CD14-positive monocyte (primary cell): ENCODE measurements around the gene SAP30BP. TPM values are rescaled to one million over a fixed set of nuclear protein-coding genes. Genes with fewer than 3 reads are reported as not detected.

Source experiments
- DNase-seq, 3 donors: peaks; one replicate each; pipeline ENCODE4 v3.0.0-alpha.2; 2011 to 2022
- H2AFZ ChIP-seq: 2 replicates; pipeline ENCODE4 v1.6.0; 2012; ENCODE audit warnings: mild to moderate bottlenecking, low read depth, low read length, inconsistent platforms; ENCODE audit not compliant: insufficient read depth, poor library complexity, severe bottlenecking
- H3K27ac ChIP-seq, 2 donors: 1 replicate in 1 of 2; 2 replicates in 1 of 2; pipeline ENCODE4 v1.5.1; 2012 to 2013; ENCODE audit warnings: low read length in 2 of 2, control low read depth in 1 of 2, inconsistent platforms in 1 of 2, low read depth in 1 of 2, mild to moderate bottlenecking in 1 of 2
- H3K27me3 ChIP-seq, 2 donors: one replicate each; pipeline versions ENCODE4 v1.6.0 to v1.6.1; 2011 to 2013; ENCODE audit warnings: low read length in 2 of 2; ENCODE audit not compliant: control insufficient read depth in 2 of 2, insufficient read depth in 2 of 2
- H3K36me3 ChIP-seq, 2 donors: replicated peaks in 1 of 2; 1 replicate in 1 of 2; 2 replicates in 1 of 2; pipeline versions ENCODE4 v1.5.1 to v1.6.1; 2012 to 2013; ENCODE audit warnings: low read length in 2 of 2, control low read depth in 1 of 2, inconsistent platforms in 1 of 2, mild to moderate bottlenecking in 1 of 2; ENCODE audit not compliant: insufficient read depth in 2 of 2, control insufficient read depth in 1 of 2
- H3K4me1 ChIP-seq, 2 donors: 1 replicate in 1 of 2; 2 replicates in 1 of 2; pipeline versions ENCODE4 v1.5.1 to v1.6.1; 2012 to 2013; ENCODE audit warnings: low read length in 2 of 2, control low read depth in 1 of 2, inconsistent platforms in 1 of 2, mild to moderate bottlenecking in 1 of 2, moderate library complexity in 1 of 2; ENCODE audit not compliant: insufficient read depth in 2 of 2, control insufficient read depth in 1 of 2
- H3K4me2 ChIP-seq: replicated peaks from 2 replicates; pipeline ENCODE3; 2012; ENCODE audit warnings: low read length, moderate library complexity, mild to moderate bottlenecking; ENCODE audit not compliant: poor library complexity, severe bottlenecking; ENCODE audit errors: extremely low read depth
- H3K4me3 ChIP-seq, 3 experiments: fragments of 200-600 bp in 1 of 3; sonication (generic) in 1 of 3; replicated peaks in 1 of 3; 1 replicate in 2 of 3; 2 replicates in 1 of 3; pipeline ENCODE4 v1.5.1; 2011 to 2013; ENCODE audit warnings: low read length in 3 of 3, mild to moderate bottlenecking in 3 of 3, control low read depth in 2 of 3, low read depth in 2 of 3, inconsistent platforms in 1 of 3, moderate library complexity in 1 of 3
- H3K79me2 ChIP-seq: 2 replicates; pipeline ENCODE4 v1.6.0; 2012; ENCODE audit warnings: mild to moderate bottlenecking, control low read depth, inconsistent platforms, low read length, moderate library complexity; ENCODE audit not compliant: insufficient read depth
- H3K9ac ChIP-seq: 2 replicates; pipeline ENCODE4 v1.6.0; 2017; ENCODE audit warnings: low read length, mild to moderate bottlenecking; ENCODE audit not compliant: insufficient read depth, poor library complexity, severe bottlenecking
- H3K9me3 ChIP-seq, 2 donors: replicated peaks in 1 of 2; 1 replicate in 1 of 2; 2 replicates in 1 of 2; pipeline versions ENCODE4 v1.5.1 to v1.6.1; 2012 to 2013; ENCODE audit warnings: low read length in 2 of 2, control low read depth in 1 of 2; ENCODE audit not compliant: control insufficient read depth in 1 of 2, insufficient read depth in 1 of 2
- H4K20me1 ChIP-seq: 2 replicates; pipeline ENCODE4 v1.6.0; 2012; ENCODE audit warnings: mild to moderate bottlenecking, low read length, control low read depth, moderate library complexity; ENCODE audit not compliant: insufficient read depth
- H3K27ac Mint-ChIP-seq, 7 donors: one replicate each; pipeline ENCODE4 v1.8.0; 2020; ENCODE audit warnings: mild to moderate bottlenecking in 7 of 7, mixed read lengths in 7 of 7, moderate library complexity in 6 of 7, inconsistent platforms in 2 of 7
- H3K27me3 Mint-ChIP-seq, 3 donors: one replicate each; pipeline ENCODE4 v1.8.0; 2021 to 2022; ENCODE audit warnings: low read depth in 3 of 3, mild to moderate bottlenecking in 3 of 3, mixed read lengths in 3 of 3, moderate library complexity in 3 of 3, inconsistent platforms in 1 of 3
- H3K36me3 Mint-ChIP-seq, 2 donors: one replicate each; pipeline ENCODE4 v1.8.0; 2020; ENCODE audit warnings: mixed read lengths in 2 of 2, inconsistent platforms in 1 of 2, mild to moderate bottlenecking in 1 of 2
- H3K4me1 Mint-ChIP-seq: one replicate; pipeline ENCODE4 v1.8.0; 2020; ENCODE audit warnings: mild to moderate bottlenecking, mixed read lengths
- H3K4me3 Mint-ChIP-seq, 2 donors: one replicate each; pipeline ENCODE4 v1.8.0; 2020; ENCODE audit warnings: mild to moderate bottlenecking in 2 of 2, mixed read lengths in 2 of 2, moderate library complexity in 1 of 2
- H3K9me3 Mint-ChIP-seq, 7 donors: one replicate each; pipeline ENCODE4 v1.8.0; 2020 to 2022; ENCODE audit warnings: mixed read lengths in 7 of 7, mild to moderate bottlenecking in 6 of 7, moderate library complexity in 6 of 7, inconsistent platforms in 2 of 7
- CTCF ChIP-seq: fragments of 200-600 bp; IDR thresholded peaks from one replicate; pipeline ENCODE4 v1.8.0; 2022; ENCODE audit warnings: antibody characterized with exemption, mild to moderate bottlenecking
- WGBS: methylation state at CpG from one replicate; pipeline ENCODE4 v1.1.5; 2013; ENCODE audit warnings: missing lambda C conversion rate; ENCODE audit not compliant: insufficient coverage; 5-methylcytosine and 5-hydroxymethylcytosine counted together
- intact Hi-C, 2 donors: fragments of 100-400 bp; cut with micrococcal nuclease; formaldehyde crosslinking; loops; one replicate each; pipeline versions ENCODE4 v1.15.0 to v1.15.1; 2023
- polyA plus RNA-seq, 3 donors: library from polyadenylated mRNA; depleted of rRNA in 1 of 3; unstranded in 2 of 3; stranded (reverse) in 1 of 3; fragments of 300-500 nt in 2 of 3; fragments of >200 nt in 1 of 3; fragmentation: Illumina TruSeq in 2 of 3; gene quantifications; 1 replicate in 2 of 3; 2 replicates in 1 of 3; pipeline ENCODE4 v1.2.3, GENCODE V29; 2012 to 2021

Gene SAP30BP
- polyA plus RNA-seq, 3 donors, result 43.8 to 130 (median 61.6) TPM

- Mint-ChIP-seq H3K9me3 (peaks cover 0 to 2% (median 0%) of the 10 kb centered on the region in 7 donors), H3K36me3 (peaks cover 17 to 18% of the 10 kb centered on the region in 2 donors), H3K27ac (no peak overlapping the region), H3K27me3 (peaks cover 2 to 8% (median 4%) of the 10 kb centered on the region in 3 donors), H3K4me1 (peaks cover 11% of the 10 kb centered on the region), H3K4me3 (no peak overlapping the region)
- no peak overlapping the region for H3K9ac ChIP-seq
- H3K27me3 ChIP-seq, result no peaks in the 10 kb centered on the region
- DNase-seq, result no peak
- intact Hi-C loops, result no loop called here
- peaks cover 8 to 27% of the 10 kb centered on the region in 2 donors for H3K36me3 ChIP-seq
- 96% methylated on average over 16 of the region's 19 CpGs for WGBS
- no peak overlapping the region for H3K27ac ChIP-seq
- peaks cover 5 to 13% of the 10 kb centered on the region in 2 donors for H3K4me1 ChIP-seq
- H3K4me3 ChIP-seq, result no peak overlapping the region
- H4K20me1 ChIP-seq, result peaks cover 13% of the 10 kb centered on the region
- no peaks in the 10 kb centered on the region for H3K79me2 ChIP-seq
- H3K9me3 ChIP-seq, result no peaks in the 10 kb centered on the region
- TF ChIP-seq CTCF, result no peak
- no peak overlapping the region for H3K4me2 ChIP-seq
- no peak overlapping the region for H2AFZ ChIP-seq
Observed at GRCh38 chr17:75636381-75637142, 30.6 kb upstream of the SAP30BP start.

- H3K27ac Mint-ChIP-seq, result no peak overlapping the region
- peaks cover 0 to 2% (median 0%) of the 10 kb centered on the region in 7 donors for H3K9me3 Mint-ChIP-seq
- Histone ChIP-seq H3K4me3 (no peak overlapping the region), H3K27me3 (no peaks in the 10 kb centered on the region), H4K20me1 (peaks cover 13% of the 10 kb centered on the region), H3K79me2 (no peaks in the 10 kb centered on the region), H3K9me3 (no peaks in the 10 kb centered on the region), H3K4me1 (peaks cover 5 to 13% of the 10 kb centered on the region in 2 donors), H2AFZ (no peak overlapping the region), H3K9ac (no peak overlapping the region), H3K4me2 (no peak overlapping the region), H3K27ac (no peak overlapping the region), H3K36me3 (peaks cover 8 to 33% of the 10 kb centered on the region in 2 donors)
- TF ChIP-seq CTCF, result no peak
- H3K4me1 Mint-ChIP-seq, result peaks cover 12% of the 10 kb centered on the region
- 88% methylated on average over 11 of the region's 13 CpGs for WGBS
- peaks cover 2 to 8% (median 4%) of the 10 kb centered on the region in 3 donors for H3K27me3 Mint-ChIP-seq
- H3K36me3 Mint-ChIP-seq, result peaks cover 20 to 24% of the 10 kb centered on the region in 2 donors
- H3K4me3 Mint-ChIP-seq, result no peak overlapping the region
- intact Hi-C loops, result no loop called here
- no peak for DNase-seq
Observed at GRCh38 chr17:75637143-75637538, 30.0 kb upstream of the SAP30BP start.
